Endothelial cell of hepatic sinusoid (primary cell): Measurements from ENCODE around the gene MANEA.
"Not testable (repeated sequence)": the region's sequence is repeated elsewhere in the genome, so short reads cannot be mapped to it uniquely, and the experiment has no call there.

Source experiments
- in situ Hi-C: cut with HindIII; loops from 2 replicates; pipeline ENCODE4 v1.10.0; 2017; ENCODE audit warnings: low sequenced_read_pairs

Gene MANEA

GRCh38 chr6:95584226-95584625 is 6.9 kb downstream of the MANEA start:
- in situ Hi-C loops = not testable (repeated sequence)

- in situ Hi-C loops = no loop called here
These were observed 10.7 kb downstream of the MANEA start for GRCh38 chr6:95587989-95588388.

- in situ Hi-C loops = no loop called here
These were observed 11.7 kb downstream of the MANEA start for GRCh38 chr6:95589067-95589466.

- in situ Hi-C loops = no loop called here
These were observed 12.7 kb downstream of the MANEA start for GRCh38 chr6:95589826-95590570.

- in situ Hi-C loops = no loop called here
These were observed 15.7 kb downstream of the MANEA start for GRCh38 chr6:95593025-95593424.

- in situ Hi-C loops = no loop called here
These were observed 18.7 kb downstream of the MANEA start for GRCh38 chr6:95596021-95596420.

GRCh38 chr6:95599706-95600105 is 22.4 kb downstream of the MANEA start:
- in situ Hi-C loops = no loop called here

GRCh38 chr6:95601133-95601532 is 23.8 kb downstream of the MANEA start:
- in situ Hi-C loops = no loop called here

- in situ Hi-C loops = no loop called here
These were observed 36.8 kb downstream of the MANEA start for GRCh38 chr6:95614094-95614493.

- in situ Hi-C loops = no loop called here
These were observed 52.2 kb downstream of the MANEA start for GRCh38 chr6:95629551-95629950.

- in situ Hi-C loops = no loop called here
These were observed 59.5 kb downstream of the MANEA start for GRCh38 chr6:95636552-95637431.

GRCh38 chr6:95648636-95649035 is 71.3 kb downstream of the MANEA start:
- in situ Hi-C loops = no loop called here

- in situ Hi-C loops = no loop called here
These were observed 72.1 kb downstream of the MANEA start for GRCh38 chr6:95649451-95649850.

- in situ Hi-C loops = no loop called here
These were observed 76.8 kb downstream of the MANEA start for GRCh38 chr6:95654176-95654575.

GRCh38 chr6:95658886-95659285 is 81.6 kb downstream of the MANEA start:
- in situ Hi-C loops = no loop called here
